GM13976 (cell line): ENCODE measurements around the gene NDOR1.

Source experiments
- DNase-seq: peaks from one replicate; pipeline ENCODE4 v3.0.0; 2012; ENCODE audit warnings: low spot score
- in situ Hi-C: fragments of 300-500 bp; cut with MboI; formaldehyde crosslinking; loops from one replicate; pipeline ENCODE4 v1.12.0; 2022; ENCODE audit warnings: low sequenced_read_pairs, mixed read lengths, inconsistent platforms; ENCODE audit not compliant: unreplicated experiment
- TF ChIP-seq, protein P1 (sequence below): IDR thresholded peaks from 2 replicates; pipeline ENCODE4 v1.5.1; 2012; ENCODE audit warnings: borderline replicate concordance, mild to moderate bottlenecking; ENCODE audit not compliant: insufficient read depth; ENCODE audit errors: extremely low read depth, missing control alignments, control extremely low read depth

Gene NDOR1

DNA sequence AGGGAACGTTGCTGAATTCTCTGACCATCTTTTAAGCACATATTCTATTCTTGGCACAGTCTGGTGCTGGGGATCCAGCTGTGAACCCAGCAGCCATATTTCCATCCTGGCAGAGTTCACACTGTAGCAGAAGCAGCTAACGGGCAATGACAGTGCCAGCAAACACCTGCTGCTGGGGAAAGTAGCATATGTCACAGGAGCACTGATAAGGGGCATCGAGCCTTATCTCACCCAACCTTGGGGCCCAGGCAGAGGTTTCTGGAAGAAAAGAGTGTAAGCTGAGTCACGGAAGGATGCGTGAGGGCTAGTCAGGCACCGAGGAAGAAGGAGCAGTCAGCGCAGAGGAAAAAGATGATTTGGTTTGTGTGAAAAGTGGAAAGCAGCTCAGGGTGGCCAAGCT is 1.1 kb downstream of the NDOR1 start:
- in situ Hi-C loops: no loop called here
- TF ChIP-seq, protein P1, sequence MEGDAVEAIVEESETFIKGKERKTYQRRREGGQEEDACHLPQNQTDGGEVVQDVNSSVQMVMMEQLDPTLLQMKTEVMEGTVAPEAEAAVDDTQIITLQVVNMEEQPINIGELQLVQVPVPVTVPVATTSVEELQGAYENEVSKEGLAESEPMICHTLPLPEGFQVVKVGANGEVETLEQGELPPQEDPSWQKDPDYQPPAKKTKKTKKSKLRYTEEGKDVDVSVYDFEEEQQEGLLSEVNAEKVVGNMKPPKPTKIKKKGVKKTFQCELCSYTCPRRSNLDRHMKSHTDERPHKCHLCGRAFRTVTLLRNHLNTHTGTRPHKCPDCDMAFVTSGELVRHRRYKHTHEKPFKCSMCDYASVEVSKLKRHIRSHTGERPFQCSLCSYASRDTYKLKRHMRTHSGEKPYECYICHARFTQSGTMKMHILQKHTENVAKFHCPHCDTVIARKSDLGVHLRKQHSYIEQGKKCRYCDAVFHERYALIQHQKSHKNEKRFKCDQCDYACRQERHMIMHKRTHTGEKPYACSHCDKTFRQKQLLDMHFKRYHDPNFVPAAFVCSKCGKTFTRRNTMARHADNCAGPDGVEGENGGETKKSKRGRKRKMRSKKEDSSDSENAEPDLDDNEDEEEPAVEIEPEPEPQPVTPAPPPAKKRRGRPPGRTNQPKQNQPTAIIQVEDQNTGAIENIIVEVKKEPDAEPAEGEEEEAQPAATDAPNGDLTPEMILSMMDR: no peak
- no peak for DNase-seq

- in situ Hi-C loops: no loop called here
- no peak for DNase-seq
- TF ChIP-seq, protein P1: no peak
Measured at GRCh38 chr9:137211532-137211931, 6.0 kb downstream of the NDOR1 start.

- TF ChIP-seq, protein P1: no peak
- no peak for DNase-seq
- in situ Hi-C loops: no loop called here
Measured at GRCh38 chr9:137212520-137212919, 7.0 kb downstream of the NDOR1 start.

- TF ChIP-seq, protein P1: no peak
- DNase-seq: no peak
- in situ Hi-C loops: no loop called here
Measured at GRCh38 chr9:137213160-137214060, 7.9 kb downstream of the NDOR1 start.

- TF ChIP-seq, protein P1: no peak
- DNase-seq: no peak
- in situ Hi-C loops: no loop called here
Measured at GRCh38 chr9:137214620-137215019, 9.1 kb downstream of the NDOR1 start.

- DNase-seq: no peak
- TF ChIP-seq, protein P1: no peak
- in situ Hi-C loops: no loop called here
Measured at GRCh38 chr9:137215196-137215986, 9.9 kb downstream of the NDOR1 start.
